HG03575 (cell line): ENCODE measurements around the gene CCT7.
"Not testable (repeated sequence)": the region's sequence is repeated elsewhere in the genome, so short reads cannot be mapped to it uniquely, and the experiment has no call there.

Source experiments
- ATAC-seq: cut with Tn5 transposase; IDR thresholded peaks from one replicate; pipeline ENCODE4 v1.9.1; 2021; ENCODE audit not compliant: unreplicated experiment, insufficient number of reproducible peaks, low FRiP score; ENCODE audit errors: extremely low read depth

The CCT7 gene

DNA sequence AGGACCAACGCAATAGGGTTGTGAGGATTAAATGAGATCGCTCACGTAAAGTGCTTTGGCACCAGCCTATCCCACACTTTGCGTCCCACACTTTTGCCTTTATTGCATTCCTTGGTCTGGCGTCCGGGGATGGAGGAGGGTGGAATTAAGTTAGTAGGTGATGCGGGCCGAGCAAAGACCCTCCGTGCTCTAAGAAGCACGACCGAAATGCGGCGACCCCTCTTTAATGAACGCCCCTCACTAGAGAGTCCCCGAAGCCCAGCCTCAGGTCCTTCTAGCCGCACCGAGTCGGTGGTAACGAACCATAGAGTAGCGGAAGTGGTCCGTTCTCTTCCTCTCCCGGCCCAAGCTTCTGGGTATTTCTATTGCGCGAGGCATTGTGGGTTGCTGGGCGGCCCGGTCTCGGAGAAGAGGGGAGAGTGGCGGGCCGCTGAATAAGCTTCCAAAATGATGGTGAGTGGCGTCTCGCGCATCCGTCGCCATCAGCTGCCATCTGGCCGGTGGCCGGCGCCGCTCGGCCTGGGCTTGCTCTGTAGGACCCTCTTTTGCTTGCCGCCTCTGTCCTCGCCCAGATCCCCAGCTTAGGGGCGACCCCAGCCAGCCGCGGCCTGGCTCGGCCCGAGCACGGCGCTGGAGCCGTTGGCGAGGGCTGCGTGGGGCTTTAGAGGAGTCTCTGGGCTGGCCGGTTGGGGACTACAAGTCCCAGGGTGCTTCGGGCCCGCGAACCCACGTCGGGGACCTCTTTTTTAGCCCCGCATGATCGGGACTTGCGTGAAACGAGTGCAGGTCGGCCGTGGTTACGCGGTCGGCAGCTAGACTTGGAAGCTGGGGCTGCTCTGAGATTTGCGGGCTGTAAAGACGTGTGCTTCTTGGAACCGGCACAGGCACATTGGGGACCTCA, at the start of gene CCT7:
Gene CCT7, plus strand, starts transcription at position 377 of the 901 bp plus-strand sequence. Its CDS starts 71 bp downstream, at position 448.
- peak; percentile 30 for ATAC-seq

DNA sequence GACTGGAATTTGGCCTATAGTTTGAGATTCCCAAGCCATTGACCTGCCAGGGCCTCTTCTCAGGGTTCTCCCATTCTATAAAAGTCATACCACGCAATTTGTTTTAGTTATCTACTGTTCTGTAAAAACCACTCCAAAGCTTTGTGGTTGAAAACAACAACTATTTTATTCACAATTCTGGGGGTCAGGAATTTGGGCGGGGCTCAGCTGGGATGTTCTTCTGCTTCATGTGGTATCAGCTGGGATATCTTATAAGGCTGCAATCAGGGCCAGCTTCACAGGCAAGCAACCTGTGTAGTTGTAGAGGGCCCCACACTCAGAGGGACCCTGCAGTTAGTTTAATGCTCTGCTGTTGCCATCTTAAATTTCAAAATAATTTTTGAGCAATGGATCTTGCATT, 48.1 kb upstream of the CCT7 start:
- no peak for ATAC-seq

DNA sequence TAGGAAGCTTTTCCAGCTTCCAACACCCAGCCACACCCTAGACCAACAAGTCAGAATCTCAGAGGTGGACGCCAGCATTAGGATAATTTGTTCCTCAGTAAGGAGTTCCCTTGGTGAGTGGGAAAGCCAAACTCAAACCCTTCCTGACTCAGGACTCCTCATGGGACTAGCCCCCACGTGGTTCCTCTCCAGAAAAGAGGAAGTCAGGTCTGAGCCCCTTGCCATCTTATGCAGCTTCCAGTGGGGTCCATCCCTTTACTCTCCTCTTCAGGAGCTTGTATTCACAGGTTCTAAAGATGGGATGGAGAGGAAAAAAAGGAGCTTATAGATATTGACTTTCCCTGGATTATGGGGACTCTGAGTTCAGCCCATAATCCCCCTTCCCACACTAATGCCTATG, 46.6 kb upstream of the CCT7 start:
- no peak for ATAC-seq

DNA sequence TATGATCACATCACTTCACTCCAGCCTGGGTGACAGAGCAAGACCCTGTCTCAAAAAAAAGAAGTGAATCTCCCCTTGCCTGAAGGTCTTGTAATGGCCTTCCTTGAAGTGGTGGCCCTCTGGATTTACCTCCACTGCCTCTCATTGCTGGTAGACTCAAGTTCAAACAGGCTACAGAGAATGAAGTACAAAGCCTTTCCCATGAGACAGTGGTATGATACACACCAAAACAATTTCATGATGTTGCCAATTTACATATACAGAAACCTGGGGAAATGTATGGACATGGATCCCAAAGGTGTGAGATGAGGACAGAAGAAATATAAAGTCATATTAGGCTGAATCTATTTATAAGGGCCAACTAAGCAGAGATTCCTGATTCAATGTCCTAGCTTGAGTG, 36.5 kb upstream of the CCT7 start:
- ATAC-seq = no peak

DNA sequence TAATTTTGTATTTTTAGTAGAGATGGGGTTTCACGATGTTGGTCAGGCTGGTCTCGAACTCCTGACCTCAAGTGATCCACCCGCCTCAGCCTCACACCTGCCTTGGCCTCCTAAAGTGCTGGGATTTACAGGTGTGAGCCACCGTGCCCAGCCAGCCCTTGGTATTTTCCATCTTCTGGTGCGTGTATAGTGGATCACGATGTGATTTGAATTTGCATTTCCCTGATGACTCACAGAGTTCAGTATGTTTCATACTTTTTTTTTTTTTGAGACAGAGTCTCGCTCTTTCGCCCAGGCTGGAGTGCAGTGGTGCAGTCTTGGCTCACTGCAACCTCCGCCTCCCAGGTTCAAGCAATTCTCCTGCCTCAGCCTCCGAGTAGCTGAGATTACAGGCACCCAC, 33.8 kb upstream of the CCT7 start:
- ATAC-seq = not testable (repeated sequence)

DNA sequence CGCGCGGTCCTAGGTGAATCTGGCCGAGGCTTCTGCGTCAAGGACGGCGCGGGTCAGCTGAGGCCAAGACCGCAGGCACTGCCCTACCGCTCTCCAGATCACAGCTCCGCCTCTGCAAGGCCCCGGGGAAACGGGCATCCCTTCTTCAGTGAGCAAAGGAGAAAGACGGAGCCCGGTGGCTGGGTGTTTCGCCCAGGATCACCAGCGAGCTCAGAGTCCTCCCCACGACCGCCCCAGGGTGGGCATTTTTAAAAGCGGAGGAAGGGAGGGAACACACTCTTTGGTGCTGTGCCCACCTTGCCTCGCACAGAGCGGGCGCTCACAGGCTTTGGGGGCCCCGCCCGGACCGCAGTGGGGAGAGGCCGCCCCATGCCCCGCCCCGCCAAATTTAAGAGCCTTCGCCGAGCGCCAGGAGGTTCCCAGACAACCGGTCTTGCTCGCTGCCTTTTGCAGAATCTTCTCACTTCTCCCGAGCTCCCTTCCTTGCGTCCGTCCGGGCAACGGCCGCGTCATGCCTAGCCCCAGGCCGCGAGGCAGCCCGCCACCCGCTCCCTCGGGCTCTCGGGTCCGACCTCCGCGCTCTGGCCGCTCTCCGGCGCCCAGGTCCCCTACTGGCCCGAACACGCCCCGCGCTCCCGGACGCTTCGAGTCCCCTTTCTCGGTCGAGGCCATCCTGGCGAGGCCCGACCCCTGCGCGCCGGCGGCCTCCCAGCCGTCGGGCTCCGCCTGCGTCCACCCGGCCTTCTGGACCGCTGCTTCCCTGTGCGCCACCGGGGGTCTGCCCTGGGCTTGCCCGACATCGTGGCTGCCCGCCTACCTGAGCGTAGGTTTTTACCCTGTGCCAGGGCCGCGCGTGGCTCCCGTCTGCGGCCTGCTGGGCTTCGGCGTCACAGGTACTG, 31.7 kb upstream of the CCT7 start, which contains the start of gene NOTO:
Gene NOTO, plus strand, starts transcription at position 419 of the 899 bp plus-strand sequence. Its CDS starts 93 bp downstream, at position 512.
- no peak for ATAC-seq

DNA sequence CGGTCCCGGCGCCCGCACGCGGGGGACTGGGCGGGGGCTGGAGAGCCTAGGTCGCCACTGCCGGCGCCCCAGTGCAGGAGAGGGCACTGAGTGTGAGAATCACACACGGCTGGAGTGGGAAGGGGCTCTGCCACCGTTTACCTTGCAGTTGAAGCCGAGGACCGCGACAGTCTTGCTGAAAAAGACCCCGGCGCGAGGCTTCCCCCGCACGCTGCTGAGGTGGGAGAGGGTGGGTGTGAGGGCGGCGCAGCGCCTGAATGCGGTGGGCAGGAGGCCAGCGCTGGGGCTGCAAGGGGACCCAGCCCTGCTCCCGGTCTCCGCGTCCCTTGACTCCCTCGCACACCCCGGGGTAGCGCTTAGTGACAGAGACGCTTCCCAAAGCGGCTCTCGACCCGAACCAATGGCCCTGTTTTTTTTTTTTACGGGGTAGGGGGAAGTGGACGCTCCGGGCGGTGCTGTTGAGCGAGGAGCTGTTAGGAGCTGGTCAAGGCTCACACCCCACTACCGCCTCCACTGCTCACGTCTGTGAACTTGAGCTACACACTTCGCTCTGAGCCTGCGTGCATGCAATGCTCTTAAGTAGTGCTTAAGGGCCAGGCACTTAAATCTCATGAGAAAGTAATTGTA, 30.9 kb upstream of the CCT7 start:
- ATAC-seq = no peak

DNA sequence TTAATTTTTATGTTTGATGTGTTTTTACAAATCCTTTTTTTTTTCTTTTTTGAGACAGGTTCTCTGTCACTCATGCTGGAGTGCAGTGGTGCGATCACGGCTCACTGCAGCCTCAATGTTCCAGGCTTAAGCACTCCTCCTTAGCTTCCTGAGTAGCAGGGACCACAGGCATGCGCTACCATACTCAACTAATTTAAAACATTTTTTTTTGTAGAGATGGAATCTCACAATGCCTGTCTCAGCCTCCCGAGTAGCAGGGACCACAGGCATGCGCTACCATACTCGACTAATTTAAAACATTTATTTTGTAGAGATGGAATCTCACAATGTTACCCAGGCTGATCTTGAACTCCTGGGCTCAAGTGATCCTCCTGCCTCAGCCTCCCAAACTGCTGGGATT, 28.5 kb upstream of the CCT7 start:
- no peak for ATAC-seq

DNA sequence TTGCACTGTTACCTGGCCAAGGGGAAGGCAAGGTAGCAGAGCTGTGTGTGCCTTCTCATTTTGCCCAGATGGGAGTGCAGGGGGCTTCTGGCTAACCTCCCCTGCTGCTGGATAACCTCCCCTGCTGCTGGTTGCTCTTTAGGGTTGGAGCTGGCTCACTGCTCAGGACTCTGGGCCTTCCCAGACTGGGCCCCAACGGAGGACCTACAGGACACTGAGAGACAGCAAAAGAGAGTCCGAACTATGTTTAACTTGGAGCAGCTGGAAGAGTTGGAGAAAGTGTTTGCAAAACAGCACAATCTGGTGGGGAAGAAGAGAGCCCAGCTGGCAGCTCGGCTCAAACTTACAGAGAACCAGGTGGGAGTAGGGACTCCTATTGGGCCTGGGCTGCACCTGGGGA, 25.9 kb upstream of the CCT7 start:
- no peak for ATAC-seq

DNA sequence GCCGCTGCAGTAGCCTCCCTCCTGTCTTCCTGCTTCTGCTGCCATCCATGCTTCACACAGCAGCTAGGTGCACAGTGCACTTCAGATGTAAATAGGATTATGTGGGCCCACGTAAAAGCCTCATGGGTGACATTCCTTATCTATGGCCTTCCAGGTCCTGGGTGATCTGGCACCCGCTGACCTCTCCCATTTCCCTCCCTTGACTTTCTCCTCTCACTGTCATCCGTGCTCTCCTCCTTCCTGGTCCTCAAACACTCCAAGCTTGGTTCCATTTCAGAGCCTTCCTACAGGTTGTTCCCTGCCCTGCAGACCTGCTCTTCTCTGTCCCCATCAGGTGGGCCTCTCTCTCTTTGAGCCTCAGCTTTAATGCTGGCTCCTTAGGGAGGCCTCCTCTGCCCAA, 24.1 kb upstream of the CCT7 start:
- ATAC-seq = no peak

DNA sequence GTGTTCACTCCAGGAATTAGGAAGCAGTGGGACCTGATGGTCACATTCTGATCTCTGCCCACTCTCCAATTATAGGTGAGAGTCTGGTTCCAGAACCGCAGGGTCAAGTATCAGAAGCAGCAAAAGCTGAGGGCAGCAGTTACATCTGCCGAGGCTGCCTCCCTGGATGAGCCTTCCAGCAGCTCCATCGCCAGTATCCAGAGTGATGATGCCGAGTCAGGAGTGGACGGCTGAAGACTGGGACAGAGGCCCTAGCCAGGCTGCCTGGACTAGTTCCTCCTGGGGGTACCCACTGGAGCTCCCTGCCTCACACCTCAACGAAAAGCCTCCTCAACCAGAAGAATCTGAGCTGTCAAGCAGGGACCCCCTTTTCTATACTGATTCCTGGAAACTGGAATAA, 23.4 kb upstream of the CCT7 start:
- no peak for ATAC-seq

DNA sequence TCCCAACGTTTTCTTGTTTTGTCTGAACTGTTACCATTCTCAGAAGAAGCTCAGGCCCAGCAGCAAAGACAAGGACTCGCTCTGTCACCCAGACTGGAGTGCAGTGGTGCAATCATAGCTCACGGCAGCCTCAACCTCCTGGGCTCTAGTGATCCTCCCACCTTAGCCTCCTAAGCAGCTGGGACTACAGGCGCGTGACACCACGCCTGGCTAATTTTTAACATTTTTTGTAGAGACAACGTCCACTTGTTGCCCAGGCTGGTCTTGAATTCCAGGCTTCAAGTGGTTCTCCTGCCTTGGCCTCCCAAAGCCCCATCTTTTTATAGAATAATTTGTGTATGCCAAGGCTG, 22.0 kb upstream of the CCT7 start:
- ATAC-seq = no peak

DNA sequence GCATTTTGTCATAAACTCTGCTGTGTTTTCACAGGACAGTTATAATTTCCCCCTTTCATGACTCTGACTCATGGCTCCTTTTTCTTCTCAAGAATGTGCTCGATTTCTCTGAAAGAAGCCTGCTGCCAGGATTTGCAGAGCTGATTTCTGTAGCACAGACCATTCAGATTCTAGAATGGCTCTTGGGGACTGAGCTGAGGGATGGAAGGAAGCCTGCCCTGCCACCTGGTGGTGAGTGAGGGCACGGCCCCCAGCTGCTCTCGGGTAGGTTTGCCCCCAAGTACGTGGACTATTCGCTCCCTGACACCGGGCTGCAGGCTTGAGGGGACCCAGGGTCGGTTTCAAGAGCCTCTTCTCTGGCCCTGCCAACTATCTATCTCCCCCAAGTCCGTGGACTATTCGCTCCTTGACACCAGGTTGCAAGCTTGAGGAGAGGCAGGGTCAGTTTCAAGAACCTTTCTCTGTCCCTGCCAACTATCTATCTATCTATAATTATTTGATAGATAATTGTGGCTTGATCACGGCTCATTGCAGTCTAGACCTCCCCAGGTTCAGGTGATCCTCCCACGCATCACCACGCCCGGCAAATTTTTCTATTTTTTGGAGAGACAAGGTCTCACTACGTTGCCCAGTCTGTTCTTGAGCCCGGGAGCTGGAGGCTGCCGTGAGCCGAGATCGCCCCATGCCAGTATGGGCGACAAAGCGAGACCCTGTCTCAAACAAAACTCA, 21.5 kb upstream of the CCT7 start:
- ATAC-seq = no peak

DNA sequence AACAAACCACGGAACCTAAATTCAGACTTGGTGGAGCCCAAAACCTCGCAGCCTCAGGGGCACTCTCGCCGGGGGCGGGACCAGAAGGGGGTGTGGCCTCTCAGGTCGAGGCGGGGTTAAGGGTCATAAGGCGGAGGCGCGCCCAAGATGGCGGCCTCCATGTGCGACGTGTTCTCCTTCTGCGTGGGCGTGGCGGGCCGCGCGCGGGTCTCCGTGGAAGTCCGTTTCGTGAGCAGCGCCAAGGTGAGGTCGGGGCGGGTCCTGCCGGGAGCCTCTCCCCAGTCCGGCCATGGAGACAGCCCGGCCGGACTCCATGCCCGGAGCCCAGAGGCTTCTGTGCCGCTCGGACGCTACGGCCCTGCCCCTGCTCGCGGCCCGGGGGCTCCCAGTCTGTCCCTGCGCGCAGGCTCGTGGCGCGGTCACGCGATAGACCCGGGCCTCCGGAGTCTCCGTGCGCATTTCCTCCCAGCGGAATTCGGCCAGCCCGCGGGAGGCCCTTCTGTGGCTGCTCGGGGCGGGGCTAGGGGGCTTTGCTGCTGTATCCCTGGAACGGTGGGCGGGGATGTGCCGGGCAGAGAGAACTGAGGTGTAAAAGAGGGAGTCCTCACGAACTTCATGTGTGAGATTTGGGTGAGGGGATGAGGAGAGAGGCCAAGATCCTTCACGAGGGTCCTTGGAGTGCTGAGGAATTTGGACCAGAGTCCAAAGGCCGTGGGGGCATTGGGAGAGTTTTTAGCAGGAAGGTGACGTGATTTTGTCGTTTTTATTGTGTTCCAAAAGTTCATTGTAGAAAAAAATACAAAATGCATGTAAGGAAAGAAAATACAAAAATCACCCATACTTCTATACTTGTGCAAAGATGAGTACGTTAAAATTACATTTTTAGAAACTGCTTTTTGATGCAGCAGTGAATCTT, 19.7 kb upstream of the CCT7 start, which contains the start of gene SMYD5:
Gene SMYD5, plus strand, starts transcription at position 126 of the 916 bp plus-strand sequence. Its CDS starts 22 bp downstream, at position 148.
- peak; percentile 74 for ATAC-seq

DNA sequence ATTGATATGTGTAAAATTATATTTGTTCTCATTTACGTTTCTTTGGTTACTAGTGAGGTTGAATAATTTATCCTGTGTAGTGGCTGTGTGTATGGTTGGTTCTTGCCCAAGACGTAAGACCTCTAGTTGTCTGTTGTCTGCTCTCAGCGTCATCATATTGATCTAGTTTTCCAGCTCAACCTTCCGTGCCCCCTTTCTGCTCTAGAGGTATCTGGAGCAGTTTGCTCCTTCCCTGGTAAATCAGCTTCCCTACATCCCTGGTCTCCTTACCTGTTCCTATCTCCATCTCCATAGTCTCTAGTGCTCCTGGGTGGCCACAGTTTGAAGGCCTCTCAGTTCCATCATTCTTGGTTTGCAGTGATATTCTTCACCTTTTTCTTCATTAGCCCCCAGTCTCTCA, 18.9 kb upstream of the CCT7 start:
- no peak for ATAC-seq

DNA sequence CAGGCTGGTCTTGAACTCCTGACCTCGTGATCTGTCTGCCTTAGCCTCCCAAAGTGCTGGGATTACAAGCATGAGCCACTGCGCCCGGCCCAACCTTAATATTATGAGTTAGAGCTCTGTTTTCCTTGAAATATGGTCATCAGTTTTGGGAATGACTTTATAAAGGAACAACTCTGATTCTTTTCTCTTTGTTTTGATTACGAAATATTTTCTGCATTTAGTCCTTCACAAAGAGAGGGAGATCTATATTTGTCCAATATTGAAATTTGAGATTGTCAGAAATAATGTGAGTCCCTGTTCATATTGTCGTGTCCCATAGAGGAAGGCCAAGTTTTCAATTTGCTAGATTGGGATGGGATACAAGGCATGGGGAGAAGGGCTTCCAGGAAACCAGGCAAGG, 16.9 kb upstream of the CCT7 start:
- ATAC-seq = no peak

DNA sequence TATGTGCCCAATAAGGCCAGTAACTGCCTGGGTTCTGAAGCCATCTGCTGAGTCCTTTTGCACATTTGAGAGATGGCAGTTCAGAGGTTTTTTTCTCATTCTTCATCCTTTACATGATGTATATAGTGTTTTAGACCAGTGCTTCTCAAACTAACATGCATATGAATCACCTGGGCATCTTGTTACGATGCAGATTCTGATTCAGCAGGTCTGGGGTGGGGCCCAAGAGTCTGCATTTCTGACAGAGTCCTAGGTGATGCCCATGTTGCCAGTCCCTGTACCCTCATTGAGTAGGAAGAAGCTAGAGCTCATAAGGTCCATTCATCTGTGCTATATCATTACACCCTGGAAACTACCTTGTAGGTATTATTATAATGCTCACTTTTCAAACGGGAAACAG, 16.3 kb upstream of the CCT7 start:
- ATAC-seq = no peak

DNA sequence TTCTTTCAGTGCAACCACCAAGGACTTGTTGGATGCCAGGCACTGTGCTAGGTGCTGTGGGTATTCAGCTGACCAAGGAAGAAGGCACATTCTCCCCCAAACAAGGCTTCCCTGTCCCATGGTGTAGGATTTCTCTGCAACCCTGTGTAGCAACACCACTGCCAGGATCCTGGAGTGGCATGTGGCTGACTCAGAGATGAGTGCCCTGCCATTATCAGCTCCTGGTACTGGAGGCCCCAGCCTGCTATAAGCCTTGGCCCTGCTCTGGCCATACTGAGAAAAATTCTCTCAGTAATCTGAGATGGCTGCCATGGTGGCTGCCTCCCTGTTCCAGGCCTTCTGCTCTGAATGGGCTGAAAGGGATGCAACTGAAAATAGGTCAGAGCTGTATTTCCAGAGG, 15.8 kb upstream of the CCT7 start:
- ATAC-seq = no peak
